Osteoblast (primary cell): ENCODE results near the gene GTPBP8. TPM values are rescaled to one million over a fixed set of nuclear protein-coding genes. Genes with fewer than 3 reads are reported as not detected.
"Not testable (repeated sequence)": the region's sequence is repeated elsewhere in the genome, so short reads cannot be mapped to it uniquely, and the experiment has no call there.

Experiments used
- DNase-seq: peaks from one replicate; pipeline ENCODE4 v3.0.0; 2011; ENCODE audit warnings: low spot score, mixed read lengths; ENCODE audit not compliant: insufficient read length; ENCODE audit errors: missing footprints
- H2AFZ ChIP-seq: 2 replicates; pipeline ENCODE4 v1.6.0; 2011; ENCODE audit warnings: mild to moderate bottlenecking, low read length
- H3K27ac ChIP-seq: 2 replicates; pipeline ENCODE4 v1.5.1; 2011; ENCODE audit warnings: mild to moderate bottlenecking, low read depth, low read length, moderate library complexity
- H3K27me3 ChIP-seq: 2 replicates; pipeline ENCODE4 v1.6.0; 2012; ENCODE audit warnings: mild to moderate bottlenecking, control low read depth, inconsistent platforms, low read length, moderate library complexity; ENCODE audit not compliant: insufficient read depth
- H3K36me3 ChIP-seq: 2 replicates; pipeline ENCODE4 v1.5.1; 2011; ENCODE audit warnings: mild to moderate bottlenecking, low read length, control low read depth, moderate library complexity; ENCODE audit not compliant: insufficient read depth
- H3K4me1 ChIP-seq: 2 replicates; pipeline ENCODE4 v1.5.1; 2011; ENCODE audit warnings: mild to moderate bottlenecking, low read length, control low read depth, moderate library complexity; ENCODE audit not compliant: insufficient read depth
- H3K4me2 ChIP-seq: 2 replicates; pipeline ENCODE4 v1.6.0; 2011; ENCODE audit warnings: mild to moderate bottlenecking, low read length; ENCODE audit not compliant: insufficient read depth
- H3K4me3 ChIP-seq: fragments of 200-600 bp; sonication (generic); 3 replicates; pipeline ENCODE4 v1.5.1; 2012; ENCODE audit warnings: mild to moderate bottlenecking, low read length, inconsistent platforms; ENCODE audit not compliant: insufficient read depth
- H3K79me2 ChIP-seq: 2 replicates; pipeline ENCODE4 v1.6.0; 2012; ENCODE audit warnings: mild to moderate bottlenecking, low read length, control low read depth, inconsistent platforms; ENCODE audit not compliant: insufficient read depth
- H3K9me3 ChIP-seq: 2 replicates; pipeline ENCODE4 v1.5.1; 2011; ENCODE audit warnings: low read depth, low read length, control low read depth
- H4K20me1 ChIP-seq: 2 replicates; pipeline ENCODE4 v1.6.0; 2012; ENCODE audit warnings: mild to moderate bottlenecking, low read length, control low read depth; ENCODE audit not compliant: insufficient read depth
- total RNA-seq: library from RNA; depleted of rRNA; stranded (reverse); fragments of >200 nt; gene quantifications from 2 replicates; pipeline ENCODE4 v1.2.3, GENCODE V29; 2012
- TF ChIP-seq, protein P1 (sequence below): IDR thresholded peaks from 2 replicates; pipeline ENCODE4 v1.5.1; 2011; ENCODE audit warnings: mild to moderate bottlenecking, low read depth, low read length, moderate library complexity; ENCODE audit errors: extremely low read depth

The GTPBP8 gene
- total RNA-seq, 1 donor, result 54.6 TPM

DNA sequence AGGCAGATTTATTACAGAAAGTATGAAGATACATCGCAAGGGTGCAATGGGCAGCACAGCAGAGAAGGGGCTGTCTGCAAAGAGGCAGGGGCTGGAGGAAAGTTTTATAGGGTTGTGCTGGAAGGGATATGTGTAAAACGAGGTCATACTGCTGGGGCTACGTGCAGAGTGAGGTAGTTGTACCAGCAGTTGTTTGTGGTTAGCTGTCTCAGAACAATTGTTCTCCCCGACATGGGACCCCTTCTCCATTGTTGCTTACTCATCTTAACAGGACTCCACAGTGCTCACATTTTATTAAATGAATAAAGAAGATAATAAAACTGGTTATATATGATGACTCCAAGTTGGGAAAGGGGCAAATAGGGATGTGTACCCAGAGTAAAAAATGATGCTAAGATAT lies 49.4 kb downstream of the GTPBP8 start:
- Histone ChIP-seq H3K27ac (no peak overlapping the region), H3K27me3 (peaks cover 11% of the 10 kb centered on the region), H3K4me2 (no peak overlapping the region), H2AFZ (no peak overlapping the region), H3K36me3 (no peaks in the 10 kb centered on the region), H3K4me1 (no peaks in the 10 kb centered on the region), H3K9me3 (no peaks in the 10 kb centered on the region), H3K4me3 (no peak overlapping the region), H4K20me1 (no peaks in the 10 kb centered on the region), H3K79me2 (no peaks in the 10 kb centered on the region)
- no peak for DNase-seq
- TF ChIP-seq, protein P1, sequence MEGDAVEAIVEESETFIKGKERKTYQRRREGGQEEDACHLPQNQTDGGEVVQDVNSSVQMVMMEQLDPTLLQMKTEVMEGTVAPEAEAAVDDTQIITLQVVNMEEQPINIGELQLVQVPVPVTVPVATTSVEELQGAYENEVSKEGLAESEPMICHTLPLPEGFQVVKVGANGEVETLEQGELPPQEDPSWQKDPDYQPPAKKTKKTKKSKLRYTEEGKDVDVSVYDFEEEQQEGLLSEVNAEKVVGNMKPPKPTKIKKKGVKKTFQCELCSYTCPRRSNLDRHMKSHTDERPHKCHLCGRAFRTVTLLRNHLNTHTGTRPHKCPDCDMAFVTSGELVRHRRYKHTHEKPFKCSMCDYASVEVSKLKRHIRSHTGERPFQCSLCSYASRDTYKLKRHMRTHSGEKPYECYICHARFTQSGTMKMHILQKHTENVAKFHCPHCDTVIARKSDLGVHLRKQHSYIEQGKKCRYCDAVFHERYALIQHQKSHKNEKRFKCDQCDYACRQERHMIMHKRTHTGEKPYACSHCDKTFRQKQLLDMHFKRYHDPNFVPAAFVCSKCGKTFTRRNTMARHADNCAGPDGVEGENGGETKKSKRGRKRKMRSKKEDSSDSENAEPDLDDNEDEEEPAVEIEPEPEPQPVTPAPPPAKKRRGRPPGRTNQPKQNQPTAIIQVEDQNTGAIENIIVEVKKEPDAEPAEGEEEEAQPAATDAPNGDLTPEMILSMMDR, result no peak

DNA sequence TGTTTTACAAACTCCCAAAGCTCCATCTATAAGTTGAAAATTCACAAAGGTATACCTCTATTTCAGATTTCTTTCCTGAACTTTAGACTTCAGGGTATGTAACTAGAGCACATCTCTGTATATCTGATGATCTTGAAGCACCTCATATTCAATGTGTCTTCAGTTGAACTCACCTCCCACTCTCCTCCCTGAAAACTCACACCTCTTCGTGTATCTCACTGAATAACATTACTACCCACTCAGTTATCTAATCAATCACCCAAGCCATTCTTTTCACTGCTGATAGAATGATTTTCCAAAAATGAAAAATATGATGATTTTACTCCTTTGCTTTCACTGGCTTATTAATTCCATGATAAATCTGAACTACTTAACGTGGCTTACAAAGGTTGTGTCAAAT lies 52.9 kb downstream of the GTPBP8 start:
- no peaks in the 10 kb centered on the region for H3K36me3 ChIP-seq
- H3K27ac ChIP-seq, result no peak overlapping the region
- peaks cover 11% of the 10 kb centered on the region for H3K27me3 ChIP-seq
- no peaks in the 10 kb centered on the region for H3K4me1 ChIP-seq
- H3K9me3 ChIP-seq, result no peaks in the 10 kb centered on the region
- H3K4me2 ChIP-seq, result no peak overlapping the region
- no peak overlapping the region for H3K4me3 ChIP-seq
- no peaks in the 10 kb centered on the region for H4K20me1 ChIP-seq
- H2AFZ ChIP-seq, result no peak overlapping the region
- H3K79me2 ChIP-seq, result no peaks in the 10 kb centered on the region
- TF ChIP-seq, protein P1, result no peak
- DNase-seq, result no peak

DNA sequence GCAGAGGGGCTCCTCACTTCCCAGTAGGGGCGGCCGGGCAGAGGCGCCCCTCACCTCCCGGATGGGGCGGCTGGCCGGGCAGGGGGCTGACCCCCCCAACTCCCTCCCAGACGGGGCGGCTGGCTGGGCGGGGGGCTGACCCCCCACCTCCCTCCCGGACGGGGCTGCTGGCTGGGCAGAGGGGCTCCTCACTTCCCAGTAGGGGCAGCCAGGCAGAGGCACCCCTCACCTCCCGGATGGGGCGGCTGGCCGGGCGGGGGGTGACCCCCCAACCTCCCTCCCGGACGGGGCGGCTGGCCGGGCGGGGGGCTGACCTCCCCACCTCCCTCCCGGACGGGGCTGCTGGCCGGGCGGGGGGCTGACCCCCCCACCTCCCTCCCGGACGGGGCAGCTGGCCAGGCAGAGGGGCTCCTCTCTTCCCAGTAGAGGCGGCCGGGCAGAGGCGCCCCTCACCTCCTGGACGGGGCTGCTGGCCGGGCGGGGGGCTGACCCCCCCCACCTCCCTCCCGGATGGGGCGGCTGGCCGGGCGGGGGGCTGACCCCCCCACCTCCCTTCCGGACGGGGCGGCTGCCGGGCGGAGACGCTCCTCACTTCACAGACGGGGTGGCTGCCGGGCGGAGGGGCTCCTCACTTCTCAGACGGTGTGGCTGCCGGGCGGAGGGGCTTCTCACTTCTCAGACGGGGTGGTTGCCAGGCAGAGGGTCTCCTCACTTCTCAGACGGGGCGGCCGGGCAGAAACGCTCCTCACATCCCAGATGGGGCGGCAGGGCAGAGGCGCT lies 55.6 kb downstream of the GTPBP8 start:
- not testable (repeated sequence) for H3K27me3 ChIP-seq, H2AFZ ChIP-seq, DNase-seq, H3K27ac ChIP-seq, H4K20me1 ChIP-seq, H3K4me3 ChIP-seq, H3K4me2 ChIP-seq, H3K36me3 ChIP-seq, H3K79me2 ChIP-seq, H3K9me3 ChIP-seq, H3K4me1 ChIP-seq

DNA sequence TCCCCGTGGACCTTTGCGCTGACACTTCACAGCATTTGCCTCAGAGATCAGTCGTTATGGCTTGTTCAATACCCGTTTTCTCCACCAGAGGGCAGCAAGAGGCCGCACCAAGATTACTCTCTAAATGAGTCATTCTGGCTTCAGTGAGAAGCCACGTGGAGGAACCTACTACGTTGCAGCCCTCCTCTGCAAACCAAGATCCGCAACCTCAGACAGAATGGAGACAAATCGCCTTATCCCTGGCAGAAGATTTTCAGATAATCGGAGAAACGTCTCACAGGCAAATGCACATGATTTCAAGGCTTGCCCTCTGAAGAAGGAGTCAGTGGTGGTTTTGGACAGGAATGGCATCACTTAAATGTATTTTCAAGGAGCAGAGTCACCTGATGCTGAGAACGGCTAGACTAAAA lies 60.5 kb downstream of the GTPBP8 start:
- Histone ChIP-seq H3K9me3 (no peaks in the 10 kb centered on the region), H3K36me3 (no peaks in the 10 kb centered on the region), H3K27ac (no peak overlapping the region), H3K79me2 (no peaks in the 10 kb centered on the region), H2AFZ (peak overlapping the region; percentile 79), H3K4me2 (peak overlapping the region; percentile 80), H3K4me3 (peak overlapping the region; percentile 47), H3K27me3 (peaks cover 4% of the 10 kb centered on the region), H4K20me1 (no peaks in the 10 kb centered on the region), H3K4me1 (peaks cover 18% of the 10 kb centered on the region)
- peak; percentile 93 for DNase-seq
- TF ChIP-seq, protein P1, result peak; percentile 90

Other genes with a start within 250 kb of the GTPBP8 start
- gene CD200R1L, start 144.1 kb upstream of the GTPBP8 start, total RNA-seq, result not detected in 2 replicates
- gene CD200R1, start 15.9 kb upstream of the GTPBP8 start, total RNA-seq, result under 0.01 and 0.29 TPM in 2 replicates
- 22.8 and 29.2 TPM in 2 replicates for gene BOC, start 220.6 kb downstream of the GTPBP8 start, total RNA-seq